ENCODE data around the gene GOLIM4.

The GOLIM4 gene

GRCh38 chr3:167972502-167972901 is 123.2 kb downstream of the GOLIM4 start:
- no peak for DNase-seq (ENCODE audit: low read depth, low spot score)
- Histone ChIP-seq H3K4me1 (ENCODE audit: control insufficient read depth, insufficient read depth, low read length) (no peaks in the 10 kb centered on the region), H3K27ac (ENCODE audit: low read length) (no peak overlapping the region), H3K4me3 (ENCODE audit: low read length) (no peak overlapping the region), H3K9me3 (ENCODE audit: control insufficient read depth, insufficient read depth, low read length) (no peaks in the 10 kb centered on the region), H3K27me3 (ENCODE audit: control insufficient read depth, insufficient read depth, low read length) (no peaks in the 10 kb centered on the region), H3K36me3 (ENCODE audit: control insufficient read depth, insufficient read depth, low read length) (no peaks in the 10 kb centered on the region)
- no CpG with 5 or more reads among the region's 3 CpGs for WGBS (ENCODE audit: insufficient coverage, insufficient read length)

- Histone ChIP-seq H3K9me3 (ENCODE audit: control insufficient read depth, insufficient read depth, low read length) (no peaks in the 10 kb centered on the region), H3K27me3 (ENCODE audit: control insufficient read depth, insufficient read depth, low read length) (no peaks in the 10 kb centered on the region), H3K4me3 (ENCODE audit: low read length) (no peak overlapping the region), H3K4me1 (ENCODE audit: control insufficient read depth, insufficient read depth, low read length) (no peaks in the 10 kb centered on the region), H3K27ac (ENCODE audit: low read length) (no peak overlapping the region), H3K36me3 (ENCODE audit: control insufficient read depth, insufficient read depth, low read length) (no peaks in the 10 kb centered on the region)
- WGBS (ENCODE audit: insufficient coverage, insufficient read length): no CpG with 5 or more reads among the region's 1 CpG
- DNase-seq (ENCODE audit: low read depth, low spot score): no peak
These were observed 126.2 kb downstream of the GOLIM4 start for GRCh38 chr3:167969548-167969947.

- Histone ChIP-seq H3K27me3 (ENCODE audit: control insufficient read depth, insufficient read depth, low read length) (no peaks in the 10 kb centered on the region), H3K27ac (ENCODE audit: low read length) (no peak overlapping the region), H3K36me3 (ENCODE audit: control insufficient read depth, insufficient read depth, low read length) (no peaks in the 10 kb centered on the region), H3K4me3 (ENCODE audit: low read length) (no peak overlapping the region), H3K4me1 (ENCODE audit: control insufficient read depth, insufficient read depth, low read length) (no peaks in the 10 kb centered on the region), H3K9me3 (ENCODE audit: control insufficient read depth, insufficient read depth, low read length) (no peaks in the 10 kb centered on the region)
- no CpG with 5 or more reads among the region's 5 CpGs for WGBS (ENCODE audit: insufficient coverage, insufficient read length)
- no peak for DNase-seq (ENCODE audit: low read depth, low spot score)
These were observed 128.3 kb downstream of the GOLIM4 start for GRCh38 chr3:167967257-167968036.
